NCI-H1092 treated with DMSO at 0.1 percent for 48 hours (cell line): ENCODE results near the gene SRGAP1.

Experiments used
- DNase-seq: peaks from one replicate; lab custom pipeline; 2025; lab: John Stamatoyannopoulos, UW

SRGAP1 gene

GRCh38 chr12:63968673-63969072 lies 124.2 kb downstream of the SRGAP1 start:
- no peak for DNase-seq

- DNase-seq, result no peak
These were observed 132.4 kb downstream of the SRGAP1 start for GRCh38 chr12:63976902-63977395.

- DNase-seq, result no peak
These were observed 132.9 kb downstream of the SRGAP1 start for GRCh38 chr12:63977441-63977840.

GRCh38 chr12:63978519-63978918 lies 134.0 kb downstream of the SRGAP1 start:
- DNase-seq, result no peak

GRCh38 chr12:63980211-63980610 lies 135.7 kb downstream of the SRGAP1 start:
- DNase-seq, result no peak

- no peak for DNase-seq
These were observed 136.8 kb downstream of the SRGAP1 start for GRCh38 chr12:63981343-63981742.

GRCh38 chr12:63982604-63983295 lies 138.2 kb downstream of the SRGAP1 start:
- no peak for DNase-seq

- DNase-seq, result no peak
These were observed 141.0 kb downstream of the SRGAP1 start for GRCh38 chr12:63985456-63985855.

GRCh38 chr12:63985945-63986344 lies 141.4 kb downstream of the SRGAP1 start:
- no peak for DNase-seq

- no peak for DNase-seq
These were observed 144.9 kb downstream of the SRGAP1 start for GRCh38 chr12:63989301-63989845.

- DNase-seq, result no peak
These were observed 146.5 kb downstream of the SRGAP1 start for GRCh38 chr12:63990828-63991547.

GRCh38 chr12:63994704-63995103 lies 150.2 kb downstream of the SRGAP1 start:
- no peak for DNase-seq

GRCh38 chr12:63995512-63995911 lies 151.0 kb downstream of the SRGAP1 start:
- no peak for DNase-seq

- DNase-seq, result no peak
These were observed 152.1 kb downstream of the SRGAP1 start for GRCh38 chr12:63996556-63996955.

- no peak for DNase-seq
These were observed 152.7 kb downstream of the SRGAP1 start for GRCh38 chr12:63997198-63997597.

- no peak for DNase-seq
These were observed 154.1 kb downstream of the SRGAP1 start for GRCh38 chr12:63998584-63998983.

- no peak for DNase-seq
These were observed 155.4 kb downstream of the SRGAP1 start for GRCh38 chr12:63999853-64000252.

GRCh38 chr12:64001439-64001838 lies 156.9 kb downstream of the SRGAP1 start:
- no peak for DNase-seq

GRCh38 chr12:64004641-64005040 lies 160.1 kb downstream of the SRGAP1 start:
- no peak for DNase-seq

- DNase-seq, result no peak
These were observed 161.8 kb downstream of the SRGAP1 start for GRCh38 chr12:64006211-64006825.

- no peak for DNase-seq
These were observed 163.4 kb downstream of the SRGAP1 start for GRCh38 chr12:64007853-64008252.

GRCh38 chr12:64008596-64008995 lies 164.1 kb downstream of the SRGAP1 start:
- no peak for DNase-seq
